Measurements from ENCODE around the gene ATP6V0D1.

DNA sequence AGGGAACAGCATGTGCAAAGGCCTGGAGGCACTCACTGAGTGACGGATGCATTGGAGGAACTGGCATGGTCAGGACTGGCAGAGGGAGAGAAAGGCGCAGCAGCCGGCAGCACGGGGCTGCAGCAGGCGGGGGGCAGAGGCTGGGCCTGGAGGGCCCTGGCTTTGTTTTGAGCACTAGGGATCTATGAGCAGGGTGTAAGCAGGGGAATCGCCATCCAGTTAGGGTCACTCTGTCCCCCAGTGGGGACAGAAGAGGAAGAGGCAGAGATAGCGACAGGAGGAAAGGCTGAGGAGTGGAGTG lies 35.9 kb downstream of the ATP6V0D1 start:
- TF ChIP-seq EP300 (conservative IDR thresholded peaks at IDR 0.05; ENCODE audit: poor library complexity, severe bottlenecking) (no peak), EZH2 (IDR thresholded peaks at IDR 0.05; ENCODE audit: borderline replicate concordance, insufficient read depth, low read length, poor library complexity, severe bottlenecking) (no peak), POLR2AphosphoS5 (IDR thresholded peaks at IDR 0.05) (no peak), TAF1 (IDR thresholded peaks at IDR 0.05; ENCODE audit: low read depth) (no peak), MXI1 (conservative IDR thresholded peaks at IDR 0.05; ENCODE audit: poor library complexity, severe bottlenecking) (no peak), SMC3 (conservative IDR thresholded peaks at IDR 0.05; ENCODE audit: poor library complexity) (no peak)
- TF ChIP-seq, protein P1, sequence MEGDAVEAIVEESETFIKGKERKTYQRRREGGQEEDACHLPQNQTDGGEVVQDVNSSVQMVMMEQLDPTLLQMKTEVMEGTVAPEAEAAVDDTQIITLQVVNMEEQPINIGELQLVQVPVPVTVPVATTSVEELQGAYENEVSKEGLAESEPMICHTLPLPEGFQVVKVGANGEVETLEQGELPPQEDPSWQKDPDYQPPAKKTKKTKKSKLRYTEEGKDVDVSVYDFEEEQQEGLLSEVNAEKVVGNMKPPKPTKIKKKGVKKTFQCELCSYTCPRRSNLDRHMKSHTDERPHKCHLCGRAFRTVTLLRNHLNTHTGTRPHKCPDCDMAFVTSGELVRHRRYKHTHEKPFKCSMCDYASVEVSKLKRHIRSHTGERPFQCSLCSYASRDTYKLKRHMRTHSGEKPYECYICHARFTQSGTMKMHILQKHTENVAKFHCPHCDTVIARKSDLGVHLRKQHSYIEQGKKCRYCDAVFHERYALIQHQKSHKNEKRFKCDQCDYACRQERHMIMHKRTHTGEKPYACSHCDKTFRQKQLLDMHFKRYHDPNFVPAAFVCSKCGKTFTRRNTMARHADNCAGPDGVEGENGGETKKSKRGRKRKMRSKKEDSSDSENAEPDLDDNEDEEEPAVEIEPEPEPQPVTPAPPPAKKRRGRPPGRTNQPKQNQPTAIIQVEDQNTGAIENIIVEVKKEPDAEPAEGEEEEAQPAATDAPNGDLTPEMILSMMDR (IDR thresholded peaks at IDR 0.05; ENCODE audit: poor library complexity, severe bottlenecking): no peak
- TF ChIP-seq, protein P2, sequence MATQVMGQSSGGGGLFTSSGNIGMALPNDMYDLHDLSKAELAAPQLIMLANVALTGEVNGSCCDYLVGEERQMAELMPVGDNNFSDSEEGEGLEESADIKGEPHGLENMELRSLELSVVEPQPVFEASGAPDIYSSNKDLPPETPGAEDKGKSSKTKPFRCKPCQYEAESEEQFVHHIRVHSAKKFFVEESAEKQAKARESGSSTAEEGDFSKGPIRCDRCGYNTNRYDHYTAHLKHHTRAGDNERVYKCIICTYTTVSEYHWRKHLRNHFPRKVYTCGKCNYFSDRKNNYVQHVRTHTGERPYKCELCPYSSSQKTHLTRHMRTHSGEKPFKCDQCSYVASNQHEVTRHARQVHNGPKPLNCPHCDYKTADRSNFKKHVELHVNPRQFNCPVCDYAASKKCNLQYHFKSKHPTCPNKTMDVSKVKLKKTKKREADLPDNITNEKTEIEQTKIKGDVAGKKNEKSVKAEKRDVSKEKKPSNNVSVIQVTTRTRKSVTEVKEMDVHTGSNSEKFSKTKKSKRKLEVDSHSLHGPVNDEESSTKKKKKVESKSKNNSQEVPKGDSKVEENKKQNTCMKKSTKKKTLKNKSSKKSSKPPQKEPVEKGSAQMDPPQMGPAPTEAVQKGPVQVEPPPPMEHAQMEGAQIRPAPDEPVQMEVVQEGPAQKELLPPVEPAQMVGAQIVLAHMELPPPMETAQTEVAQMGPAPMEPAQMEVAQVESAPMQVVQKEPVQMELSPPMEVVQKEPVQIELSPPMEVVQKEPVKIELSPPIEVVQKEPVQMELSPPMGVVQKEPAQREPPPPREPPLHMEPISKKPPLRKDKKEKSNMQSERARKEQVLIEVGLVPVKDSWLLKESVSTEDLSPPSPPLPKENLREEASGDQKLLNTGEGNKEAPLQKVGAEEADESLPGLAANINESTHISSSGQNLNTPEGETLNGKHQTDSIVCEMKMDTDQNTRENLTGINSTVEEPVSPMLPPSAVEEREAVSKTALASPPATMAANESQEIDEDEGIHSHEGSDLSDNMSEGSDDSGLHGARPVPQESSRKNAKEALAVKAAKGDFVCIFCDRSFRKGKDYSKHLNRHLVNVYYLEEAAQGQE (IDR thresholded peaks at IDR 0.05; ENCODE audit: borderline replicate concordance): no peak
